Choroid plexus epithelial cell (primary cell): ENCODE measurements around the gene ZNHIT6.

Experiments used
- DNase-seq: peaks from one replicate; pipeline ENCODE4 v3.0.0-alpha.2; 2010; ENCODE audit warnings: low read depth
- H3K4me3 ChIP-seq: 2 replicates; pipeline ENCODE4 v1.5.1; 2011; ENCODE audit warnings: low read depth, mild to moderate bottlenecking, control low read depth, low read length, moderate library complexity
- CTCF ChIP-seq: conservative IDR thresholded peaks from 2 replicates; pipeline ENCODE4 v1.5.1; 2011; ENCODE audit warnings: low read depth, mild to moderate bottlenecking, control low read depth, inconsistent platforms, low read length, moderate library complexity

ZNHIT6 gene

DNA sequence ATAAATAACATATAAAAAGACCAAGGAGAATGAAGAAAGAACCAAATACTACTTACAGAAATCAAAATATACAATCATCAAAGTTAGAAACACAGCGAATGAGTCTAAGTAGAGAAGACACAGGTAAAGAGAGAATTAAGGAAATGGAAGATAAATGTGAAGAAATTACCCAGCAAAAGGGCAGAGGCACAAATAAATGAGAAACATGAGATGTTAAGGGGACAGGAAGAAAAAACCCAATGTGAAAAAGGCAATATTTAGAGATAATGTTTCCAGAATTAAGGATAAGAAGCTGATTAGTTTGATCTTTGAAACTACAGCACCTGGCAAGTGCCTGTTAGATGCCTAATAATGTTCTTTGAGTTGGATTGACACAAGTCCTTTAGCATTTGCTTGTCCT is 86.8 kb downstream of the ZNHIT6 start:
- no peak for DNase-seq
- no peak for TF ChIP-seq CTCF
- no peak overlapping the region for H3K4me3 ChIP-seq

- DNase-seq: peak; percentile 79
- no peak for TF ChIP-seq CTCF
- H3K4me3 ChIP-seq: no peak overlapping the region
Observed at GRCh38 chr1:85617633-85618100, 90.6 kb downstream of the ZNHIT6 start.

GRCh38 chr1:85616736-85617135 is 91.5 kb downstream of the ZNHIT6 start:
- no peak for DNase-seq
- TF ChIP-seq CTCF: no peak
- no peak overlapping the region for H3K4me3 ChIP-seq

- no peak for DNase-seq
- no peak for TF ChIP-seq CTCF
- no peak overlapping the region for H3K4me3 ChIP-seq
Observed at GRCh38 chr1:85616364-85616705, 91.9 kb downstream of the ZNHIT6 start.

DNA sequence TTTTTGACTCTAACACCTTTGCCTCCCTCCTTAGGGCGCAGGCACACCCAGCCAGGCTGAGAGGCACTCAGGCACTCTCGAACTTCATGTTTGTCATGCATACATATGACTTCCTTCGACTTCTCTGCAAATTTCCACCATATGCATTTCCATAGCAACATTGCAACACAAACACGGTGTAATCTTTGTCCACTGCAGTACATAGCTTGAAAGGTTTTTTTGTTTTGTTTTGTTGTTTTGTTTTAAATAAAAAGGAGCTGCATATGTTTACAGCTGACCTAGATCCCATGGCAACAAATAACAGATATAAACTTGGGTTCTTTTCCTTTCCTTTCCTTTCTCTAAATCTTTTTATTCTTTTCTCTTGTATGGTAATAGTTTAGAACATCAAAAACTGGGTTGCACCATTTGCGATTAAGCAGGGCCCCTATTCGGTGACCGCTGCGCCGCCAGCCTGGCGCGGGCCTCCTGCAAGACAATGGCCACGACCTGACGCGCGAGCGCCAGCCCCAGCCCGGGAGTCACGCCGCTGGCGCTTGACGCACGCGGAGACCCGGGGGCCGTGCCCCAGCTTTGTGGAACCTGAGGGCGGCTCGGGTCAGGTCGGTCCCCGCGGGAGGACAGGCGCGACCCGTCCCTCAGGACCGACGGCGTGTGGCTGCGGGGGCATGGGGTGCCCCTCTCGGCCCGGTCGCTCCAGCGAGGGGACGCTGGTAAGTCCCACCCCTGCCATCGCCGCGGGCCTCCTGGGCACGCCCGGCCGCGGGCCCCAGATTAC is 92.5 kb downstream of the ZNHIT6 start:
- H3K4me3 ChIP-seq: peak overlapping the region; percentile 3
- TF ChIP-seq CTCF: no peak
- DNase-seq: peak; percentile 53

DNA sequence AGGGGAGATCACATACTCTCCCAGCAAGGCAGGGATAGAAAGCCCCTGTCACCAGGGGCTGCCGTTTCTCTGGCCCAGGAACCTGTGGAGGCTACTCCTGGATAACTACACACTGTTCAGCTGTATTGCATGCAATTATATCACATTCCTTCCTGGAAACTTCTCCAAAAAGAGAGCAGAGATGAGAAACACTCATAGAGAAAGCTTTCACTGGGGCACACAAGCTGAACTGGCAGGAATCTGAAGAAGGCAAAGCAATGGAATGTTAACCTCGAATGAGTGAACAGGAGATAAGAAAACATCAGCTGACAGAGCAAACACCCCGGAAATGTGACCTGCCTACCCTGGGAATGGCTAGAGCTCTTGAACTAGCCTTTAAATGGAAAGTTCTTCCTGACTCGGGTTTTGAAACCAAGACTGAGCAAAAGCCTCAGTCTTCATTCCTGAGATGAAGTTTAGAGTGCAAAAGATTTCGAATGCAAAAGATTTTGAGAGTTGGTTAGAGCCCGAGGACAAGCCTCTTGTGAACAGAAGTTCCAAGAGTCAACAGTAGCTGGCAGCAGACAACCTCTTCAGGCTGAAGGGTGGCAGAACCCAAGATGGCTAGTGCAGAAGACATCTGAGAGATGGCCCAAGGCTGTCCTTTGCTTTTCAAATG is 95.4 kb downstream of the ZNHIT6 start:
- peak; percentile 97 for DNase-seq
- peak; percentile 83 for TF ChIP-seq CTCF

More for the DNA sequence above, 95.4 kb downstream of the ZNHIT6 start:
- H3K4me3 ChIP-seq: no peak overlapping the region
